Pancreas (tissue), 10 donors: ENCODE results near the gene SETBP1. TPM values are rescaled to one million over a fixed set of nuclear protein-coding genes. Genes with fewer than 3 reads are reported as not detected.

ENCODE experiments used
- ATAC-seq, 4 donors: fragments of 200-7000 bp; cut with Tn5 transposase; one replicate each; pipeline versions ENCODE4 v1.8.0 to v1.9.1; 2020; ENCODE audit warnings: mild to moderate bottlenecking in 4 of 4, moderate library complexity in 4 of 4
- DNase-seq, 6 donors: peaks; one replicate each; pipeline ENCODE4 v3.0.0-alpha.2; 2020
- FAIRE-seq: peaks from 2 replicates; lab custom pipeline; 2012; peaks lifted over from hg19 to GRCh38; lab: Jason Lieb, UNC
- H3K27ac ChIP-seq, 4 donors: fragments of 200-600 bp; sonication (generic); 1 replicate in 3 of 4; 2 replicates in 1 of 4; pipeline versions ENCODE4 v1.5.0 to v1.8.0; 2020
- H3K27me3 ChIP-seq, 4 donors: fragments of 200-600 bp; one replicate each; pipeline ENCODE4 v1.8.0; 2021
- H3K36me3 ChIP-seq, 3 donors: fragments of 200-600 bp; sonication (generic) in 1 of 3; one replicate each; pipeline versions ENCODE4 v1.5.0 to v1.8.0; 2020 to 2021
- H3K4me1 ChIP-seq, 3 donors: fragments of 200-600 bp; one replicate each; pipeline ENCODE4 v1.8.0; 2021
- H3K4me3 ChIP-seq, 4 donors: fragments of 200-600 bp; sonication (generic) in 2 of 4; one replicate each; pipeline versions ENCODE4 v1.5.0 to v1.8.0; 2020 to 2021
- H3K9me3 ChIP-seq, 4 donors: fragments of 200-600 bp; one replicate each; pipeline ENCODE4 v1.8.0; 2021
- CTCF ChIP-seq, 4 donors: fragments of 200-600 bp; sonication (generic) in 3 of 4; IDR thresholded peaks; one replicate each; pipeline versions ENCODE4 v1.5.0 to v1.8.0; 2021; ENCODE audit warnings: antibody characterized with exemption in 4 of 4
- WGBS, 2 donors: extraction: QIAGEN DNeasy Blood & Tissue Kit; methylation state at CpG; one replicate each; pipeline ENCODE4 v1.1.7; 2013; 5-methylcytosine and 5-hydroxymethylcytosine counted together
- intact Hi-C, 3 donors: fragments of 100-400 bp; cut with DNase I; formaldehyde crosslinking; loops; one replicate each; pipeline versions ENCODE4 v1.11.1 to v1.14.2; 2022
- polyA plus RNA-seq, 2 donors: library from polyadenylated mRNA; stranded (reverse); fragments of 200-250 nt; gene quantifications; one replicate each; pipeline ENCODE4 v1.2.3, GENCODE V29; 2013
- total RNA-seq, 6 donors: library from RNA; stranded (reverse); fragmentation: NEBNext Ultra II Directional in 4 of 6; extraction: Animal tissue kit (Norgen Biotek cat#: 25700) in 4 of 6; gene quantifications; one replicate each; pipeline versions ENCODE4 v1.2.1 to v1.2.4, GENCODE V29; 2021 to 2023
- donor health status: healthy with polysubstance abuse.
- donor health status: DM: no; HTN: no; CAD: no; lungs with moderate emphysema.
- donor health status: DM: no; HTN: no; CAD: no.
- donor health status: control.
- donor health status: control.
- donor health status: Bipolar disorder and iron deficiency.
- donor health status: DM: yes; HTN: yes; CAD: no.
- donor health status: DM: no; HTN: no; CAD: no.
- donor health status: DM: no; HTN: no; CAD: no.
- donor health status: DM: yes; HTN: yes; CAD: no.

The SETBP1 gene
- total and polyA plus RNA-seq, 8 donors, result 3.9 to 24.0 (median 18.1) TPM

DNA sequence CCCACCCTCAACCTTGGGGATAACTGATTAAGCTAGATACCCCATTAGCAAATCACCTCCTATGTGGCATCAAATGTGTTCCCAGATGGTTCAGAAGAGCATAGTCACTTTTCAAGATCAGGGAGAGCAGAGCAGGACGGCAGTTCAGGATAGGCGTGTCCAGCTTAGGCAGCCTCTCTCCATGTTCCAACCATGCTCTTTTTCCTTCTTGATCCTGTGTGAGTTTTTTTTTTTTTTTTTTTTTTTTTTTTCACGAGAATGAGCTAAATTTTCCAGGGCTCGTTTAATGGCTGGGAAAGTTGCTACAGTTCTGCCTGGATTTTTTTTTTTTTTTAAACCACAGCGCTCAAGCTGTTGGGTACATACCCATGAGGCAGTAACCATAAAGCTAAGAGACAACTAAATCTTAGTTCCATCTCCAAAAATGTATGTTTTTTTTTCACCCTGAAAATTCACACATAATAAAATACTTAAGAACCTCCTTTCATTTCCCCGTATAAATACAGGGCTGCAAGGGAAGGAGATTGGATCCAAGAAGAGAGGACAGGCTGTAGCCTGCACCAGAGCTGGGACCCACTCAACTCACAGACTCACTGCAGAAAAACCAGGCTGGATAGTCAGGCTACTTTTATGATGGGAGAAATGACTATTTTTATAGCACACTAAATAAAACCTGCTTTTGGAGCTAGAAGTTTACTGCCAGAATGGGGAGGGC is 244.3 kb downstream of the SETBP1 start:
- Histone ChIP-seq H3K4me1 (no peaks in the 10 kb centered on the region), H3K36me3 (no peaks in the 10 kb centered on the region), H3K9me3 (no peaks in the 10 kb centered on the region), H3K27me3 (no peaks in the 10 kb centered on the region), H3K4me3 (no peak overlapping the region), H3K27ac (no peak overlapping the region)
- FAIRE-seq (no peak), ATAC-seq (no peak), DNase-seq (no peak)
- WGBS, 2 donors, result 77 to 82% methylated on average over 6 of the region's 6 CpGs
- intact Hi-C loops, result no loop called here
- no peak for TF ChIP-seq CTCF (IDR thresholded peaks at IDR 0.05)

- no peaks in the 10 kb centered on the region for H3K27me3 ChIP-seq
- H3K4me3 ChIP-seq, result no peak overlapping the region
- FAIRE-seq (no peak), DNase-seq (no peak), ATAC-seq (no peak)
- intact Hi-C loops, result no loop called here
- H3K36me3 ChIP-seq, result no peaks in the 10 kb centered on the region
- H3K4me1 ChIP-seq, result no peaks in the 10 kb centered on the region
- 77% methylated on average over 6 of the region's 6 CpGs for WGBS, 2 donors
- no peak overlapping the region for H3K27ac ChIP-seq
- H3K9me3 ChIP-seq, result no peaks in the 10 kb centered on the region
- TF ChIP-seq CTCF (IDR thresholded peaks at IDR 0.05), result no peak
Observed at GRCh38 chr18:44927127-44927849, 246.6 kb downstream of the SETBP1 start.

DNA sequence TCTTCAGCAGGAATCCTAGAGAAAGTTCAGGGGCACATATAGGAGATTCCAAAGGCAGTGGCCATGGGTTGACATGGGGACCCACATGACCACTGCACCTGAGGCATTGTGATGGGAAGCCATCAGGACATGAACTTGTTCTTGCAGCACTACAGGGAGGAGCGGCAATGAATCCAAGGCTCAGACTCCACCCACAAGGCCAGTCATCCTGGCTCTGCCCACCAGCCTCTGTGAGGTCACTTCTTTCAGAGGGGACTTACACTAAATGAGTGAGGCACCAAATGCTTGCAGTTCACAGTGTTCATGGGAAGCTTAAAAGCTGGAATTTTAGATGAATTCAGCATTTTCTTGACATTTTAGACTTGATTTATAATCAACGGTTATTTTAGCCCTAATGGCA is 254.2 kb downstream of the SETBP1 start:
- H3K36me3 ChIP-seq, result no peaks in the 10 kb centered on the region
- WGBS, 2 donors, result 94% methylated on average over 2 of the region's 2 CpGs
- DNase-seq, result no peak
- FAIRE-seq, result no peak
- no peaks in the 10 kb centered on the region for H3K9me3 ChIP-seq
- no peak overlapping the region for H3K4me3 ChIP-seq
- intact Hi-C loops, result no loop called here
- H3K27me3 ChIP-seq, result no peaks in the 10 kb centered on the region
- no peak overlapping the region for H3K27ac ChIP-seq
- TF ChIP-seq CTCF (IDR thresholded peaks at IDR 0.05), result no peak
- no peak for ATAC-seq
- H3K4me1 ChIP-seq, result peaks cover 4 to 13% (median 10%) of the 10 kb centered on the region in 3 donors

GRCh38 chr18:44935455-44935854 is 254.8 kb downstream of the SETBP1 start:
- FAIRE-seq (no peak), ATAC-seq (no peak), DNase-seq (no peak)
- TF ChIP-seq CTCF (IDR thresholded peaks at IDR 0.05), result no peak
- H3K36me3 ChIP-seq, result no peaks in the 10 kb centered on the region
- no peaks in the 10 kb centered on the region for H3K9me3 ChIP-seq
- intact Hi-C loops, result no loop called here
- H3K27ac ChIP-seq, result no peak overlapping the region
- peaks cover 4 to 13% (median 10%) of the 10 kb centered on the region in 3 donors for H3K4me1 ChIP-seq
- H3K27me3 ChIP-seq, result no peaks in the 10 kb centered on the region
- H3K4me3 ChIP-seq, result no peak overlapping the region

GRCh38 chr18:44936485-44936884 is 255.8 kb downstream of the SETBP1 start:
- DNase-seq (no peak), FAIRE-seq (no peak), ATAC-seq (no peak)
- Histone ChIP-seq H3K4me3 (no peak overlapping the region), H3K4me1 (peaks cover 4 to 13% (median 10%) of the 10 kb centered on the region in 3 donors), H3K36me3 (no peaks in the 10 kb centered on the region), H3K27ac (no peak overlapping the region), H3K9me3 (no peaks in the 10 kb centered on the region), H3K27me3 (no peaks in the 10 kb centered on the region)
- intact Hi-C loops, result no loop called here
- WGBS, 2 donors, result 75 to 85% methylated on average over 6 of the region's 6 CpGs
- no peak for TF ChIP-seq CTCF (IDR thresholded peaks at IDR 0.05)
